HG03196 (cell line): ENCODE data around the gene SYNGR4.
A peak's percentile ranks its signal among the peaks of the same experiment; 100 is the strongest.
"Not testable (repeated sequence)": the region's sequence is repeated elsewhere in the genome, so short reads cannot be mapped to it uniquely, and the experiment has no call there.

Source experiments
- ATAC-seq: cut with Tn5 transposase; IDR thresholded peaks from one replicate; pipeline ENCODE4 v1.9.1; 2021; ENCODE audit not compliant: unreplicated experiment

The SYNGR4 gene, protein sequence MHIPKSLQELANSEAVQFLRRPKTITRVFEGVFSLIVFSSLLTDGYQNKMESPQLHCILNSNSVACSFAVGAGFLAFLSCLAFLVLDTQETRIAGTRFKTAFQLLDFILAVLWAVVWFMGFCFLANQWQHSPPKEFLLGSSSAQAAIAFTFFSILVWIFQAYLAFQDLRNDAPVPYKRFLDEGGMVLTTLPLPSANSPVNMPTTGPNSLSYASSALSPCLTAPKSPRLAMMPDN

DNA sequence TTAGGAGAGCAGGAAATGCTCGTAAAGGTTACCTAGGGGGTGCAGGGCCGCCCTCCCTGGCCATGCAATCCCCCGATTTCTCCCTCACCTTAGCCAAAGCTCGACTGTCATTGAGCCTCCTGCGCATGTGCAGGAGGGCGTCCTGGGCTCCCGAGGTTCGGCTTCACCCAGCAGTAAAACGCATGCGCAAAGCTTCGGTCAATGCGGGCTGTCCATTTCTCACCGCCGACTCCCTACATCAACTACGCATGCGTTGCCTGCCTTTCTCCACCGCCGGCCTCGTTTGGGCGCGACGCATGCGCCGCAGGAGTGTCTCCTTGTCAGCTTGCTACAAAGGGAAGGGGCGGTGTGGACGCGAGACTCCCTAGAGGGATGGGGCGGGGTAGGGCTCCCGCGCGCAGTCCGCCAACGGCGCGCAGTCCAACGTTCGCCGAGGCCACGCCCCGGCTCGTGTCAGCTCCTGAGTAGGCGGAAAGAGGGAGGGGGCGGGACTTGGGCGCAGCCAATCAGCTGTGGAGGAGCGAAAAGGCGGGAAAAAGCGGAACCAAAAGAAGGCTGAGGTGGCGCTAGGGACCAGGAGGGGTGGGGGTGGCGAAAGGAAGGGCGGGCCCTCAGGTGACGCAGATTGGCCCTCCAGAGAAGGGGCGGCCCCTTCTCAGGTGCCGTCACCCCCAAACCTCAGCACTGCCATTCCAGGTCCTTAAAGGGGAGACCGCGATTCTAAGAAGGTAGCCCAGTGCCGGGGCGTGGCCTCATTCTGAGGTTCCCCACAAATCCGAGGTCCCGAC, at the start of gene SYNGR4, which contains the start of gene TMEM143:
Gene SYNGR4 (plus strand): TSS at position 558 of the 788 bp plus-strand sequence. CDS start 1,476 bp downstream, outside the sequence.
Gene TMEM143 (minus strand): TSS at position 131 of the 788 bp plus-strand sequence. CDS start 20 bp downstream, at position 111.
- peak; percentile 81 for ATAC-seq

DNA sequence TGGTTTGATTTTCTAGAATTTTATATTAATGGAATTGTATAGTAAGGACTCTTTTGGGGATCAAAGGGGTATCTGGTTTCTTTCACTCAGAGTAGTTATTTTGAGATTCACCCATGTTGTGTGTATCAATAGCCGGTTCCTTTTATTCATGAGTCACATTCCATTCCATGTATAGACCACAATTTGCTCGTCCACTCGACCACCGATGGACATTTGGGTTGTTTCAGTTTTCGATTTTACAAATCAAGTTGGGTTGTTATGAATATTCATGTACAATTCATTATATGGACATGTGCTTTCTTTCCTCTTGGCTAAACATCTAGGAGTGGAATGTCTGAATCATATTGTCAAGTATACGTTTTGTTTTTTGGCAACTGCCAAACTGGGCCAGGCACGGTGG, 48.5 kb upstream of the SYNGR4 start:
- no peak for ATAC-seq

DNA sequence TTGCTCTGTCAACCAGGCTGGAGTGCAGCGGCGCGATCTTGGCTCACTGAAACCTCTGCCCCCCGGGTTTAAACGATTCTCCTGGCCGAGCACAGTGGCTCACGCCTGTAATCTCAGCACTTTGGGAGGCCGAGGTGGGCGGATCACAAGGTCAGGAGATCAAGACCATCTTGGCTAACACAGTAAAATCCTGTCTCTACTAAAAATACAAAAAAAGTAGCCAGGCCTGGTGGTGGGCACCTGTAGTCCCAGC, 46.5 kb upstream of the SYNGR4 start:
- ATAC-seq: not testable (repeated sequence)

DNA sequence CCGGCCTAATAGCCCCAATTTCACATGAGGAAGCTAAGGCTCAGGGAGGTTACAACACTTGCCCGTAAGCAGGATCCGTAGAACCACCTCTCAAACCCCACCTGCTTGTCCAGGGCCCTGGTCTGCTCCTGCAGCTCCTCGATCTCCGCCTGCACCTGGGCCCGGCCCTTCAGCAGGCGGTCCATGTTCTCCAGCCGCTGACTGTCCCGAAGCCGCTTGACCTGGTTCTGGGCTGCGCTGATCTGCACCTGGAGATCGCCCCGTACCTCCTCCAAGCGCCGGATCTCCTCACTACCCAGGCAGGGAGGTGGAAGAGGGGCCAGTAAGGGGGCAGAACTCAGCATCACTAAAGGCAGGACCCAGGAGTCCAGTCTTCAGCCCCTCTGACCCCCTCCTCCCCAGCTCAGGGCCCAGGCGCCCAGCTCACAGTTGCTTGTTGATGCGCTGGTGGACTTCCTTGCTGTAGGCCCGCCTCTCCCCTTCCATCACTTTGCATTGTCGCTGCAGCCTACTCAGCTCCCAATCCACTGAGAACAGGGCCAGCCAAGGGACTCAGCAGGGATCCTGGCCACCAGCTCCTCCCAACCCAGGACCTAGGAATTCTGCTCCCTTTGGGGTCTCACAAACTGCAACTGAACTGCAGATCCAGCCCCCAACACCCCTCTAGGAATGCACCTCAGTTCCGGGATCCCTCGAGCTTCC, 45.7 kb upstream of the SYNGR4 start:
- ATAC-seq: no peak

DNA sequence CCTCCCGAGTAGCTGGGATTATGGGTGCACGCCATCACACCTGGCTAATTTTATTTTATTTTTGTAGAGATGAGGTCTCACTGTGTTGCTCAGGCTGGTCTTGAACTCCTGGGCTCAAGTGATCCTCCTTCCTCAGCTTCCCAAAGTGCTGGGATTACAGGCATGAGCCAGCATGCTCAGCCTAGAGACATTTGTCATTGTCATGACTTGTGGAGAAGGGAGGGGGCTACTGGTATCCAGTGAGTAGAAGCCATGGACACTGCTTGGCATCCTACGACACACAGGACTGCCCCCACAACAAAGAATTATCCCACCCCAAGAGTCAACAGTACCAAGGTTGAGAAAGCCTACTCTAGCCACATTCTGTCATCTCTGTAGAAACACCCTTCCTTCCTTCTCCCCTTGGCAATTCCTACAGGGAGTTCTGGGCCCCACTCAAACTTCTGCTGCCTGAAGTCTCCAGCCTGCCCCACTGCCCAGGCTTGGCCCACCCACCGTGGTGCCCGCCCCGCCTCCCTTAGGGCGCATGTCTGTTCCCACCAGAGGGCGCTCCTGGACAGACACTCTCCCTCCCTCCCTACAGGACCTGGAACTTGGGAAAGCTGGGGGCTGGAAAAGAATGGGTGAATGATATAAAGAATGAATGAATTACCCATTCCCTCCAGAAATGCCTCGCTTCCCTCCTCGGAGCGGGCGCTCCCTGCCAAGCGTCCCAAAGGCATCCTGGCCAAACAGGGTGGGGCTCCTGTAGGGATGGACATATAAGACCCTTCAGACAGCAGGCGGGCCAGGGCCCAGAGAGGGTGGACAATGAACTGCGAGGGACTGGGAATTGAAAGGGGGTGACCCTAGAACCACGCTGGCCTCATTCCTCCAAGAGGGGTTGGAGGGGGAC, 44.3 kb upstream of the SYNGR4 start:
- no peak for ATAC-seq

DNA sequence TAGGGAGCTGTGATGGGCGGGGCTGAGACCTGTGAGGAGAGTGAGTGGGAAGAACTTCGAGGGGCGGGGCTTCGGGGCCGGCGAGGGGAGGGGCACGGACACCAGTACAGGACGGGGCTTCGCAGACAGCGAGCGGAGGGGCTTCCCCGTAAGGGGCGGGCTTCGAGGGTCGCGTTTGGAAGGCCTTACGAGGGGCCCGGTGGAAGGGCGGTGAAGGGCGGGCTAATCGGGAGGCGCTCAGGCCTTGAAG, 42.9 kb upstream of the SYNGR4 start:
- ATAC-seq: peak; percentile 48

DNA sequence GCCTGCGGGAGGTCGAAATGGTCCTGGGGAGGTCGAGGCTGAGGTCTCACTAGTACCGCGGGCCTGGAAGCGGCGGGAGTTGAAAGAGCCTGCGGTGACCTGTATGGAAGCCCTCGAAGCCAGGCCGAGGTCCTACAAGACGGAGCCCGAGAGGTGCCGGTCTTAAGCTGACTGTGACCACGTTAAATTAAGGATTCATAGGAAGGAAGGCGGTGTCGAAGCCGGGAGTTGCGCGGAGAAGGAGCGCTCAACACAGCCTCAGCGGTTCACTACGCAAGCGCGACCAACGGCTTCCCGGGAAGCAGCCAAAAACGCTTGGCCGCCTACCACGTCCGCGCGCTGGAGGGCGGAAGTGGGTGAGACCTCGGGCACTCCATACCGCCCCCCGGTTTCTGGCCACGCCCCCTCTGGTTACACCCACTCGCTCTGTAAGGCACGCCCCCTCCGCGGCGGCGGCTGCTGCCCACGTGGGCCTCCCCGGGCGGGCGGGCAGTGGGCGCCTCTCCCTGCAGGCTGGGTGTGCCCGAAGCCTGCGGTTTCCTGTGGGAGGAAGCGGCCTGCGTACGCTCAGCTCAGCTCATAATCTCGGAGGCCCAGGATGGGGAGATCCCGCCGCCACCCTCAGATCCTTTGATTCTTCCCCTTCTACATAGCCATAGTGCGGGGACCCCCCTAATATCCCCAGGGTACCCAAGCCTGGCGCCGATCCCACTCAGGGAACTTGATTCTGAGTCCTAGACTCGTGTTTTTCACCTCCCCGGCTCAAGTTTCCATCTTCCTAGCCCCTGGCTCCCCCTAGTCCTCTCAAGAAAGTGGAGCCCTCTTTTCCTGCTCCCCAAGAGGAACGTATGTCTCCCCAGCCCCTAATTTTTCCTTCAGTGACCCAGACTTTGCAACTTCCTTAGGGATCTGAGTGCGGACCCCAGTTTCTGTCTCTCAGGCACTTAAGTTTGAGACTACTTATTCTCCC, 42.3 kb upstream of the SYNGR4 start:
- peak; percentile 58 for ATAC-seq

DNA sequence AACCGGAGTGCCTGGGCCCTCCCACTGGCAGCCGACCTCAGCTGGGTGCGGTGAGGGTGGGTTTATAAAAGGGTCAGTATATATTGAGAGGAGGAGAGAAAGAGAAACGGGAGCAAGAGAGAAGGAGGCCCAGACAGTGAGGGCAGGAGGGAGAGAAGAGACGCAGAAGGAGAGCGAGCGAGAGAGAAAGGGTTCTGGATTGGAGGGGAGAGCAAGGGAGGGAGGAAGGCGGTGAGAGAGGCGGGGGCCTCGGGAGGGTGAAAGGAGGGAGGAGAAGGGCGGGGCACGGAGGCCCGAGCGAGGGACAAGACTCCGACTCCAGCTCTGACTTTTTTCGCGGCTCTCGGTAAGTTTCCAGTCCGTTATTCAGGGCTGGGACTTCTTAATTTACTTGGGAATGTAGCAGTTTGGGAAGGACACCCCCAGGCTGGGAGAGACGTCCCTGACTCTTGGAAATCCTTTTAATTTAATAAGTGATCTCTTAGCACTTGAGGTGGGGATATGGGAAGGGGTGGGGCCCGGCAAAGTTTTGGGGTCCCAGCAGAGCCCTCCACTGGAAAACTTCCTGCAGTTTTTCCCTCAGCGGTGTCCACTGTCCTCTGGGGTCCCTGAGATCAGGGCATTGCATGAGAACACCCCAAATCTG, 38.8 kb upstream of the SYNGR4 start, which contains the start of gene EMP3:
Gene EMP3 (plus strand): TSS at position 288 of the 646 bp plus-strand sequence. CDS start 1,293 bp downstream, outside the sequence.
- ATAC-seq: no peak

DNA sequence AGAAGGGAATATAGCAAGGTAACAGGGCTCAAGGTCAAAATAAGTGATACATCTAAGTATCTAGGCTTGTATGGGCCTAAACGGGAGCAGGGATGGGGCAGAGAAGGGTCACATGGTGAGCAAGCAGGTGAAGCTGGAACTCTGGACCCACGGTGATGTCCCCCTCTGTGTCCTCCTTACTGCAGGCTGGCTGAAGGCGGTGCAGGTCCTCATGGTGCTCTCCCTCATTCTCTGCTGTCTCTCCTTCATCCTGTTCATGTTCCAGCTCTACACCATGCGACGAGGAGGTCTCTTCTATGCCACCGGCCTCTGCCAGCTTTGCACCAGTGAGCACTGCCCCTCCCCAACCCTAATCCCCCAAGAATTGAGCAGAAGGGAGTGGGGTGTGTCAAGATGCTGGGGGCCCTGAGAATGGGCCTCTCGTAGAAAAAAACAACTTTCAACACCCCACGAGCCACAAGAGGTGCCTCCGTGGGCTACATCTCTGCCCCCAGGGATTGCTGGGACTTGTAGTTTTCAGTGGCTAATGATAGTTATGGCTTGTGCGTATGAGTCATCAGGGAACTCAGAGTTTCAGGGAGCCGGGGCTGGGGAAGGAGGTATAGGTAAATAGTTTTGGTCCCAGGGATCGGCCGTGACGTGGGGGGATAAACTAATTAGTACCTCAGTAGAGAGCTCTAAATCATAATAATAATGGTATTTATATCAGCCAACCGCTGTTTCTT, 34.8 kb upstream of the SYNGR4 start:
- ATAC-seq: no peak

DNA sequence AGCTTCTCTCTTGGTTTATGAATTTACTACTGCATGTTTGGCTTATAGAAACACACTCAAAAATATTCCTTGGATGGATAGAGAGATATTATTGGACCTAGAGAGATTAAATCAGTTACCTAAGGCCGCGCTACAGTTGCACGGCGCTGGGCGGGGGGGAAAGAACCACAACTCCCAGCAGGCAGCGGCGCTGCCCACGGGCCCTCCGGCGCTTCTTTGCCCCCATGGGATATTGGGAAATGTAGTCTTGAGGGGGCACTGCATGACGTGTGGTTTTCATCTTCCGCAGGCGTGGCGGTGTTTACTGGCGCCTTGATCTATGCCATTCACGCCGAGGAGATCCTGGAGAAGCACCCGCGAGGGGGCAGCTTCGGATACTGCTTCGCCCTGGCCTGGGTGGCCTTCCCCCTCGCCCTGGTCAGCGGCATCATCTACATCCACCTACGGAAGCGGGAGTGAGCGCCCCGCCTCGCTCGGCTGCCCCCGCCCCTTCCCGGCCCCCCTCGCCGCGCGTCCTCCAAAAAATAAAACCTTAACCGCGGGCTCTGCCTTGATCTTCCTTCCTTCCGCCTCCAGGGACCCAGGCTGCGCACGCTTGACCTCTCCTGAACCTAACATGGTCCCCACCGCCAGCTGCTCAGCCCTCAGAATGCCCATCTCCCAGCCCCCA, 34.0 kb upstream of the SYNGR4 start:
- ATAC-seq: peak; percentile 27

DNA sequence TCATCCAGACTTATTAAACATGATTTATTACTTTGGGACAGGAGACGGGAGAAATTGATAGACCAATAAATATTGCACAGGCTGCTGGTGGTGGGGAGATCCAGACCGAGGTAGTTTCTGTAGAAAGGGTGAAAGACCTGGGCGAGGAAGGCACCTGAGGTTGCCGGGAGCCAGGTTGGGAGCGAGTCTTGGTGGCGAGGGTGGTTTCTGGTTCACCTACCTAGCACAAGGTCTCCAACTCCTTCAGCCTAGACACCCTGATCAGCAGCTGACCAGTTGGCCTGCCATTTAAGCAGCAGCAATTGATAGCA, 31.9 kb upstream of the SYNGR4 start:
- no peak for ATAC-seq

DNA sequence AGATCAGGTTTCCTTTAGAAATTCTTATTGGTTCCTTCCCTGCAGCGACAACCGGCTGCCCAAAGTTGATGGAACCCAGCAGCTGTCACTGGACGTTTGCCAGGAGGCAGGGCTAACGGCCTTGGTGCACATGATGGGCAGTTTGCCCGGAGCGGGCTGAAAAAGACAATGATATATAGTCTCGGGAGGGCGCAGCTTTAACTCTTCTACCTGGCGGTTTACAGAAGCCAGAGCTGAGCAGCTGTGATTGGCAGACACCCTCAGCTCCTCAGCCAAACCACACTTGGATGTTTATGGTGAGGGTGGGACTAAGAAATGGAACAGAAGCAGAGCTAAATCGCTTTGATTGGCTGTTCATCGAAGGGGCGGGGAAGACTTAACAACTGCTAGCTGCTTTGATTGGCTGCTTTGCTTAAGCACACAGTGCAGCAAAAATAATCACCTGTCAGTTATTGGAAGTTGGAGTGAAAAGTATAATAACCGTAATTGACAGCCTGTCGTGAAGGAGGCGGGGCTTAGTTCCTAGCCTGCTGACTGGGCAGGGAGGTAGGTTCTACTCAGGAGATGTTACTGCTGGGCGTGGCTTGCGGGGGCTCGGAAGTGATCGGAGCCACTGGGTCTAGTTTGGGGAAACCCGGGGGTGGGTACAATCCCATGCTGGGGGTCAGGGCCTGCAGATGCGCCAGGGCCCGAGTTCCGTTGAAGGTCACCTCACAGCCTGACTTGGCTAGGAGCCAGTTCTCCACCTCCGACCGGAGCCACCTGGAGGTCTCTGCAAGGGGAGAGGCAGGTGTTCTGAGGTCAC, 31.3 kb upstream of the SYNGR4 start:
- ATAC-seq: peak; percentile 63

DNA sequence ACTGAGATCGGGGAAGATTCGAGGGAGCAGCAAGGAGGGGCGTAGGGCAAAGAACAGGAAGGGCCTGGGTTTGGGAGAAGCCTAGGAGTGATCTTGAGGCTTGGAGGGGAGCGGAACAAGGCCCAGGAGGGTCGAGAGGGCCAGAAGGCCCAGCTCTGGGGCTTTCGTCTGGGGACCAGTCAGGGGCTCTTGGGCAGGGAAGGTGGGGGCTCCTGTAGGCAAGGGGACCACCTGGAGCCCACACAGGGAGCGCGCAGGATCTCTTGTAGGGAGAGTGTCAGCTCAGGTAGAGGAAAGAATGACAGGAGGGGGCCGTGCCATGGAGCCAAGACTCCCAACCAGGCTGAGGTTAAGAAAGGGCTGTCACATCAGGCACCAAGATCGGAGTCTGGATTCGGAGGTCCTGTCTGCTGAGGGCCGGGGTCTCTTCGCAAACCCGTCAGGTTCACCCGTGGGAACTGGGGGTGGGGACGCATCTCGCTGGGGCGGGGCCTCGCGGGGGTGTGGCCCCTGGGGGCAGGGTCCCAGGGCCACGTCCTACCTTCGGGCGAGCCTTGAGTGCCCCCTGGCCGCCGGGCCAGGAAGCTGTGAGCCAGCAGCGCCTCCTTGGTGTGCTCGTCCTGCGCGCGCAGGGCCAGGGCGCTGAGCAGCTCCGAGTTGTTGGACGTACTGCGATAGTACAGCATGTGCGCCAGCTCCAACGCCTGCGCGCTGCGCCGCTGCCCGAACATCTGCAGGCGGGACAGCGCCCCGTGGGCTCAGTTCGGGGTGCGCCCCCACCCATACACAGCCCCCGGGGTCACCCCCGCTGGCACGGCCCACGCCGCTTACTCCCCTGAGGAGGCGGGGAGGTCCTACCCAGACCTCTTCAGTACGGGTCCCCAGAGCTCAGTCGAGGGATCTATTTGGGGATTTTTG, 30.4 kb upstream of the SYNGR4 start:
- peak; percentile 48 for ATAC-seq

DNA sequence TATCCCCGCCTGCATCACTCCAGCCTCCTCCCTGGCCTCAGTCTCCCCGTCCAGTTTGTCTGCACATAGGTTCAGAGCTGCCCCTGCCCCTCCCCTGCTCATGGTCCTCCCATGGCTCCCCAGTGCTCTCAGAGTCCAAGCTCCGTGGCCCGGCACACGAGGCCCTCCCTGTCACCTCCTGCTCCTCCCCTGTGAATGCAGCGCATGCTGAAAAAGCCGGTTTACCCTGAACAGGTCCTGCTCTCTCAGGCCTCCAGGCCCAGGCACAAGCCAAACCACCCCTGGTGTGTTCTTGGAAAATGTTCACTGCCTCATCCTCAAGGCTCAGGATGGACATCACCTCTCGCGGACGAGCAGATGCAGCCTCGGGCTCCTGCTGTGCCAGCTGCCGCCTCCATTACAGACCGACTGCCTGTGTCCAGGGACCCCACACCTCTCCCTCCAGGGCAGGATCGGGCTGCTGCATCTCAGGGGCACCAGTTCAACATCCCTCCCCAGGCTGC, 25.9 kb upstream of the SYNGR4 start:
- no peak for ATAC-seq

DNA sequence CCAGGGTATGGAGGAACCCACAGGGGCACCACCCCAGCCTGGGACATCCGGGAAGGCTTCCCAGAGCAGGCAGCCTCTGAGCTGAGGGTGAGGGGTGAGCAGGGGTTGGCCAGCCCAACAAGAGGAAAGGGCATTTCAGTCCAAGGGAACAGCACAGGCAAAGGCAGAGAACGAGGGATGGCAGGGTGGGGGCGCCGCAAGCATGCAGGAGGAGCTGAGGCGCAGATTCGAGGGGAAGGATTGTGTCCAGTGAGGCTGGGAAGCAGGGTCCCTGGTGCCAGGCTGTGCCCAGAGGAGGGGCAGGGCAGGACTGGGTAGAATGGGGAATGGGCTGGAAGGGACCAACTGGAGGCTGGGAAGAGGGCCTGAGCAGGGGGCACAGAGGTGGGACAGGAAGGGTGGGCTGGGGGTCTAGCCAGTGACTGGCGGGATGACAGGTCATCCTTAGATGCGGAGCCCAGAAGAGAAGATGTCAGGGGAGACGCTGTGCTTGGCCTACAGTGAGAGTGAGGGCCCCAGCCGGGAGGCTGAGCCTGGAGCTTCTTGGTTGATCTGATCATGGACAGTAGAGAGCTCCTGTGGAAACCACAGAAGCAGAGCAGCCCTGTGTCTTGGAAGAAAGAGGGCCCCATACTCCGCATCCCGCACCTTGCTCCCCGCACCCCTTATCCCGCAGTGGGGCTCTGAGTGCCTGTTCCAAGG, 25.2 kb upstream of the SYNGR4 start:
- ATAC-seq: no peak

DNA sequence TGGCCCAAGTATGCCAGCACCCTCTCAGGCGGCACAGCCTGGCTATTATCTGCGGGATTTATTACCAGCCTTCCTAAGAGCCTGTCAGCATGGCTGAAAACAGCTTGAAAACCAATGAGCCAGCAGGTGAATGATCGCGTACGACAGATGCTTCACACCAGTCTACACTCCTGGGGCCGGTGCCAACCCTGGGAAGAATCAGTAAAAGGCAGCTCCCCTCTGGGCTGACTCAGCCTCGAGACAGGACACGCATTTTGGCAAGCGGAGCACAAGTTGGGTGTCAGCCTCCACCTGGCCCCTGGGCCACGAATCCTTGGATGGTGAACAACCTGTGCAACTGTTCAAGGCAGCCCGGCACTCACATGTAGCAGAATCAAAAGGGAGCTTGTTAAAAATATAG, 23.2 kb upstream of the SYNGR4 start:
- no peak for ATAC-seq
